ENCODE data around the gene HOOK1.
A peak's percentile ranks its signal among the peaks of the same experiment; 100 is the strongest.

HOOK1 gene

DNA sequence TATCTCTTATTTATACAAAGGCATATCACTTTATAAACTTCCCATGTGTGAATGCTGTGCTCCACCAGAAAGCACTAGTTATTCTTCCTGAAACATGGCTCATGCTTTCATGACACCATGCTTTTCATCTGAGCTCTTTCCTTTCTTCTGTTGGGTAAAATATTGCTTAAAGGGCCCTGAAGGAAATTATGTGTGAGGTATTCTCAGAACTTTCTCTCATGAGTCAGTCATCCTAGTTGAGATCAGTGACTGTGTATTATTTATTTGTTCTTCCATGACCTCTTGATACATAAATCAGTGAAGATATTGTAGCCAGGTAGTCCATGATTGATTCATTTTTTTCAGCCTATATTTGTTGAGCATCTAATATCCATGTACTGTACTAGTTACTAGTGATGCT, 57.0 kb downstream of the HOOK1 start:
- TF ChIP-seq ZNF274 (IDR thresholded peaks at IDR 0.05; ENCODE audit: low read depth, low read length) (no peak), YY1 (IDR thresholded peaks at IDR 0.05; ENCODE audit: insufficient read depth, insufficient read length) (no peak), SUZ12 (IDR thresholded peaks at IDR 0.05; ENCODE audit: extremely low read depth, insufficient read depth, insufficient read length) (no peak)
- Histone ChIP-seq H3K27me3 (ENCODE audit: insufficient read depth, insufficient read length) (no peaks in the 10 kb centered on the region), H3K36me3 (ENCODE audit: insufficient read depth, insufficient read length, low read length) (no peaks in the 10 kb centered on the region), H3K9me3 (ENCODE audit: insufficient read depth, low read length) (no peaks in the 10 kb centered on the region), H3K4me3 (ENCODE audit: insufficient read length, low read depth) (no peak overlapping the region), H3K4me1 (ENCODE audit: insufficient read depth, insufficient read length) (no peaks in the 10 kb centered on the region), H3K9ac (ENCODE audit: insufficient read length, low read depth) (no peak overlapping the region)
- DNase-seq (ENCODE audit: low read depth, low spot score) = no peak

DNA sequence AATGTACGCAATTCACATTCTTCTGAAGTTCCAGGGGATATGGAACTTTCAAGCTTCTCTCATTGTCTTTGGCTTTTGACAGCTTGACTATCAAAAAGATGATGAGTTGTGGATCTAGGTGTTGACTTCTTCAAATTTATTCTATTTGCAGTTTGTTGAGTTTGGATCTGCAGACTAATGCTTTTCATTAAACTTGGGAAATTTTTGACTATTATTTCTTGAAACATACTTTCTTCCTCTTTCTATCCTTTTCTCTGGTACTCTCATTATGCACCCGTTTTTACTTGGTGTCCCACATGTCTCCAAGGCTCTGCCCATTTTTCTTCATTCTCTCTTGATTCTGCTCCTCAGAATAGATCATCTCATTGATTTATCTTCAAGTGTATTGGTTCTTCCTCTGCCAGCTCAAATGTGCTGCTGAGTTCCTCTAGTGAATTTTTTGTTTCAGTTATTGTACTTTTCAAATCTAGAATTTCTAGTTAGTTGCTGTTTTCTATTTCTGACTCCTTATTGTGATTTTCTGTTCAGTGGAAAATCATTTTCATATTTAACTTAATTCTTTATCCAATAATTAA, 62.4 kb downstream of the HOOK1 start:
- Histone ChIP-seq H3K4me3 (ENCODE audit: insufficient read length, low read depth) (no peak overlapping the region), H3K27me3 (ENCODE audit: insufficient read depth, insufficient read length) (no peaks in the 10 kb centered on the region), H3K4me1 (ENCODE audit: insufficient read depth, insufficient read length) (no peaks in the 10 kb centered on the region), H3K36me3 (ENCODE audit: insufficient read depth, insufficient read length, low read length) (no peaks in the 10 kb centered on the region), H3K9me3 (ENCODE audit: insufficient read depth, low read length) (no peaks in the 10 kb centered on the region; the same call in 1 of the 2 replicates), H3K9ac (ENCODE audit: insufficient read length, low read depth) (no peak overlapping the region)
- no peak for TF ChIP-seq YY1 (IDR thresholded peaks at IDR 0.05; ENCODE audit: insufficient read depth, insufficient read length)
- no peak for TF ChIP-seq ZNF274 (IDR thresholded peaks at IDR 0.05; ENCODE audit: low read depth, low read length)
- TF ChIP-seq SUZ12 (IDR thresholded peaks at IDR 0.05; ENCODE audit: extremely low read depth, insufficient read depth, insufficient read length) = no peak
- no peak for DNase-seq (ENCODE audit: low read depth, low spot score)

DNA sequence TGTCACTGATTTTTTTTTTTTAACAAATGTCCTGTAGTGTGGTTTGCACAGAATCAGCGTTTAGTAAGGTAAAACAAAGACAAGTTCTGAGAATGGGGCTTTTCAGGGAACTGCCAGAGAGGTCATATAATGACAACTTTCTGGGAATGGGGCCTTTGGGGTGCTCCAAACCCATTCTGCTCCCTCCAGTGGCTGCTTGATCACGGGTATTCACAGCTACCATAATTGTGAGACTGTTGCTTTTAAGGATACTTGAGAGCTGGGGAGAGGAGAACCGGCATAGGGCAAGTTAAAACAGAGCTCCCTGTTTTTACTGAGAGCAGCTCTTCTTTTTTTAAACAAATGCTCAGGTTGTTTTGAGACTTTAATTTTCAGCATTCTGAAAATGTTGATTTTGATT, 63.6 kb downstream of the HOOK1 start:
- no peak overlapping the region for H3K4me3 ChIP-seq (ENCODE audit: insufficient read length, low read depth)
- H3K9ac ChIP-seq (ENCODE audit: insufficient read length, low read depth) = no peak overlapping the region
- no peaks in the 10 kb centered on the region; the same call in 1 of the 2 replicates for H3K9me3 ChIP-seq (ENCODE audit: insufficient read depth, low read length)
- DNase-seq (ENCODE audit: low read depth, low spot score) = no peak
- no peaks in the 10 kb centered on the region for H3K4me1 ChIP-seq (ENCODE audit: insufficient read depth, insufficient read length)
- H3K27me3 ChIP-seq (ENCODE audit: insufficient read depth, insufficient read length) = no peaks in the 10 kb centered on the region
- TF ChIP-seq SUZ12 (IDR thresholded peaks at IDR 0.05; ENCODE audit: extremely low read depth, insufficient read depth, insufficient read length) = no peak
- no peak for TF ChIP-seq ZNF274 (IDR thresholded peaks at IDR 0.05; ENCODE audit: low read depth, low read length)
- TF ChIP-seq YY1 (IDR thresholded peaks at IDR 0.05; ENCODE audit: insufficient read depth, insufficient read length) = no peak
- H3K36me3 ChIP-seq (ENCODE audit: insufficient read depth, insufficient read length, low read length) = no peaks in the 10 kb centered on the region

DNA sequence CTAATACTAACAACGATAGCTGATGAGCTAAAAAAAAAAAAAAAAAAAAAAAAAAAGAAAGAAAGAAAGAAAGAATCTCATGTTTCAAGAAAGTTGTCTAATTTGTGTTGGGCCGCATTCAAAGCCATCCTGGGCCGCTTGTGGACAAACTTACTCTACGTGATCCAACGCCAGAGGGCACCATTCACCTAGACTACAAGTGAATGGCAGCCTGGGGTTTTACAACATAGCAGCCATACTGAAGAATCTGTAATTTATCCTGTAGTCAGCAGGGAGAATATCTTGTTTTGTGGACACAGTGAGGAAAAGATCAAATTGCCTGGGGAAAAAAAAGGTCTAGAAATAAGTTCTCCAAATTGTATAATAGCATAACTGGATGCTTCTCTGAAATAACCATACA, 64.8 kb downstream of the HOOK1 start:
- Histone ChIP-seq H3K9me3 (ENCODE audit: insufficient read depth, low read length) (no peaks in the 10 kb centered on the region; the same call in 1 of the 2 replicates), H3K9ac (ENCODE audit: insufficient read length, low read depth) (no peak overlapping the region), H3K4me1 (ENCODE audit: insufficient read depth, insufficient read length) (no peaks in the 10 kb centered on the region), H3K36me3 (ENCODE audit: insufficient read depth, insufficient read length, low read length) (no peaks in the 10 kb centered on the region), H3K4me3 (ENCODE audit: insufficient read length, low read depth) (no peak overlapping the region), H3K27me3 (ENCODE audit: insufficient read depth, insufficient read length) (no peaks in the 10 kb centered on the region)
- TF ChIP-seq ZNF274 (IDR thresholded peaks at IDR 0.05; ENCODE audit: low read depth, low read length) (no peak), YY1 (IDR thresholded peaks at IDR 0.05; ENCODE audit: insufficient read depth, insufficient read length) (no peak), SUZ12 (IDR thresholded peaks at IDR 0.05; ENCODE audit: extremely low read depth, insufficient read depth, insufficient read length) (no peak)
- DNase-seq (ENCODE audit: low read depth, low spot score) = peak; percentile 87

DNA sequence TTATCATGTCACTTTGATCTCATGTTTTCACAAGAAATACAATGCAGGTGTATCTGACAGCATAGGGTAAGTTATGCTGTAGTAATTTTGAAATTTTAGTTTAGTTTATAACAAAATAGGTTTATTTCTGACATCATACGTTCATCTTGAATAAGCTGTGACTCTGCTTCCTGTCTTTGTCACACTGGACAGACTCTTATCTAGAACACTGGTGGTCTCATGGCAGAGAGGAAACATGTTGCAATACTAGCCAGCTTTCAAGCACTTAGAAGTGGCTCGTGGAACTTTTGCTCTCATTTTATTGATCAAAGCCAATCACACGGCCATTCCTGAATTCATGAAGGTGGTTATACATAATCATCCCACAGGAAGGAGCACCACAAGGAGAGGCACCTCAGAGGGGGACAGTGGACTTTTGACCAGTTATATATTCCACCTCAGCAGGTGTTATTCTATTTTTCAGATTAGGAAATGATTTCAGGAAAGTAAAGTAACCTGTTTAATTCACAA, 65.3 kb downstream of the HOOK1 start:
- no peaks in the 10 kb centered on the region for H3K27me3 ChIP-seq (ENCODE audit: insufficient read depth, insufficient read length)
- no peak overlapping the region for H3K4me3 ChIP-seq (ENCODE audit: insufficient read length, low read depth)
- no peak for TF ChIP-seq SUZ12 (IDR thresholded peaks at IDR 0.05; ENCODE audit: extremely low read depth, insufficient read depth, insufficient read length)
- TF ChIP-seq YY1 (IDR thresholded peaks at IDR 0.05; ENCODE audit: insufficient read depth, insufficient read length) = no peak
- no peak for TF ChIP-seq ZNF274 (IDR thresholded peaks at IDR 0.05; ENCODE audit: low read depth, low read length)
- no peaks in the 10 kb centered on the region for H3K36me3 ChIP-seq (ENCODE audit: insufficient read depth, insufficient read length, low read length)
- H3K9ac ChIP-seq (ENCODE audit: insufficient read length, low read depth) = no peak overlapping the region
- no peak for DNase-seq (ENCODE audit: low read depth, low spot score)
- no peaks in the 10 kb centered on the region; the same call in 1 of the 2 replicates for H3K9me3 ChIP-seq (ENCODE audit: insufficient read depth, low read length)
- no peaks in the 10 kb centered on the region for H3K4me1 ChIP-seq (ENCODE audit: insufficient read depth, insufficient read length)

DNA sequence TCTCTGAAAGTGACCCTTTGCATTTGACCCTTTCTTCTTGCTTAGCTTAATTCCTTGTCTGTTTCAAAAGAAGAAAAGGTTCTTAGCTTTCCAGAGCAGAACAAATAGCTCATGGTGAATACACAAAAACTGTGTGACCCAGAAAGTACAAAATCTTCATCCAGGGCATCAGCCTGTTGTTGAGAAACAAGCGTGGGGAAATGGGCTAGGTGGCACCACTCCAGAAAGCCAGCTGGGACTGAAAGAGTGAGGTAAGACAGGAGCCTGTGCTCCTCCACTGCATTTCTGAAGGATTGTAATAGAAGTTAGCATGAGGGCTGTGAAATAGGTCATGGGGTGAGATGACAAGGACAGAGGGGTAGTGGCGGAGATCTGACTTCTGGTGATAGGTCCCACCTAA, 66.0 kb downstream of the HOOK1 start:
- no peak overlapping the region for H3K9ac ChIP-seq (ENCODE audit: insufficient read length, low read depth)
- TF ChIP-seq YY1 (IDR thresholded peaks at IDR 0.05; ENCODE audit: insufficient read depth, insufficient read length) = no peak
- no peak for TF ChIP-seq ZNF274 (IDR thresholded peaks at IDR 0.05; ENCODE audit: low read depth, low read length)
- DNase-seq (ENCODE audit: low read depth, low spot score) = no peak
- no peaks in the 10 kb centered on the region for H3K4me1 ChIP-seq (ENCODE audit: insufficient read depth, insufficient read length)
- no peaks in the 10 kb centered on the region; the same call in 1 of the 2 replicates for H3K9me3 ChIP-seq (ENCODE audit: insufficient read depth, low read length)
- H3K27me3 ChIP-seq (ENCODE audit: insufficient read depth, insufficient read length) = no peaks in the 10 kb centered on the region
- H3K36me3 ChIP-seq (ENCODE audit: insufficient read depth, insufficient read length, low read length) = no peaks in the 10 kb centered on the region
- H3K4me3 ChIP-seq (ENCODE audit: insufficient read length, low read depth) = no peak overlapping the region

DNA sequence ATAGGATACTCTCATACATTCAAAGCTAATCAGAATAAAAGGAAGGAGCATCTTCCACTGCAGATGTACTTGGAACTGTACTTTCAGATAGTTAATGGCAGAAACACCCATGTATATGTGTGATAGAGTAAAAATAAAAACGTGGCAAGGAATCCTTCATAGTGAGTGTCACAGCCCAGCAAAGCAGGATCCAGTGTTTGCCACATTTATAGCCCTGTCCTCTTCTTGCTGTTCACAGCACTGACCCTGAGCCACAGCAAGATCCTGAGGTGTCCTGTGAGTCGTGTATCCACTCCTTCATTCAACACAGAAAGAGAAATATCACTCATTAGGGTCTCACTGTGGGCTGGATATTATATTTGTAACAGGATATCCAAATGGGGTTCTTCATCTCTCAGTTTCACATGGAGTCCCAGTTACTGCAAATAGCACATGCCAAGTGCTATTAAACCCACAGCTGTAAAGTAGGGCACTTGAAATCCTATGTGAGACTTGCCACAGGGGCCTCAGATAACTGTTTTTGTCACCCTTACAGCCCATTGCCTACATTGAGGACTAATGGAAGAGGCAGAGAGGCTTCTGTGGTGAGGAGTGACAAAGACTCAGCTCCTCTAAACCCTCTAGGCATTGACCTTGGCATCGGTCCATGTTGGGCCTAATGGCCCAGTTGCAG, 70.5 kb downstream of the HOOK1 start:
- Histone ChIP-seq H3K4me3 (ENCODE audit: insufficient read length, low read depth) (no peak overlapping the region), H3K36me3 (ENCODE audit: insufficient read depth, insufficient read length, low read length) (no peaks in the 10 kb centered on the region), H3K4me1 (ENCODE audit: insufficient read depth, insufficient read length) (no peaks in the 10 kb centered on the region), H3K9ac (ENCODE audit: insufficient read length, low read depth) (no peak overlapping the region), H3K27me3 (ENCODE audit: insufficient read depth, insufficient read length) (no peaks in the 10 kb centered on the region), H3K9me3 (ENCODE audit: insufficient read depth, low read length) (peaks cover 21% of the 10 kb centered on the region; the same call in 1 of the 2 replicates)
- no peak for DNase-seq (ENCODE audit: low read depth, low spot score)
- no peak for TF ChIP-seq YY1 (IDR thresholded peaks at IDR 0.05; ENCODE audit: insufficient read depth, insufficient read length)
- no peak for TF ChIP-seq ZNF274 (IDR thresholded peaks at IDR 0.05; ENCODE audit: low read depth, low read length)
- TF ChIP-seq SUZ12 (IDR thresholded peaks at IDR 0.05; ENCODE audit: extremely low read depth, insufficient read depth, insufficient read length) = no peak
